NOMO-1 (cell line): Measurements from ENCODE around the gene NDEL1.
A peak's percentile ranks its signal among the peaks of the same experiment; 100 is the strongest.
"Not testable (repeated sequence)": the region's sequence is repeated elsewhere in the genome, so short reads cannot be mapped to it uniquely, and the experiment has no call there.

Experiments
- DNase-seq, 2 experiments: peaks; one replicate each; lab custom pipeline; 2025; ENCODE audit not compliant: unreplicated experiment in 2 of 2; lab: John Stamatoyannopoulos, UW

Gene NDEL1, protein sequence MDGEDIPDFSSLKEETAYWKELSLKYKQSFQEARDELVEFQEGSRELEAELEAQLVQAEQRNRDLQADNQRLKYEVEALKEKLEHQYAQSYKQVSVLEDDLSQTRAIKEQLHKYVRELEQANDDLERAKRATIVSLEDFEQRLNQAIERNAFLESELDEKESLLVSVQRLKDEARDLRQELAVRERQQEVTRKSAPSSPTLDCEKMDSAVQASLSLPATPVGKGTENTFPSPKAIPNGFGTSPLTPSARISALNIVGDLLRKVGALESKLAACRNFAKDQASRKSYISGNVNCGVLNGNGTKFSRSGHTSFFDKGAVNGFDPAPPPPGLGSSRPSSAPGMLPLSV

DNA sequence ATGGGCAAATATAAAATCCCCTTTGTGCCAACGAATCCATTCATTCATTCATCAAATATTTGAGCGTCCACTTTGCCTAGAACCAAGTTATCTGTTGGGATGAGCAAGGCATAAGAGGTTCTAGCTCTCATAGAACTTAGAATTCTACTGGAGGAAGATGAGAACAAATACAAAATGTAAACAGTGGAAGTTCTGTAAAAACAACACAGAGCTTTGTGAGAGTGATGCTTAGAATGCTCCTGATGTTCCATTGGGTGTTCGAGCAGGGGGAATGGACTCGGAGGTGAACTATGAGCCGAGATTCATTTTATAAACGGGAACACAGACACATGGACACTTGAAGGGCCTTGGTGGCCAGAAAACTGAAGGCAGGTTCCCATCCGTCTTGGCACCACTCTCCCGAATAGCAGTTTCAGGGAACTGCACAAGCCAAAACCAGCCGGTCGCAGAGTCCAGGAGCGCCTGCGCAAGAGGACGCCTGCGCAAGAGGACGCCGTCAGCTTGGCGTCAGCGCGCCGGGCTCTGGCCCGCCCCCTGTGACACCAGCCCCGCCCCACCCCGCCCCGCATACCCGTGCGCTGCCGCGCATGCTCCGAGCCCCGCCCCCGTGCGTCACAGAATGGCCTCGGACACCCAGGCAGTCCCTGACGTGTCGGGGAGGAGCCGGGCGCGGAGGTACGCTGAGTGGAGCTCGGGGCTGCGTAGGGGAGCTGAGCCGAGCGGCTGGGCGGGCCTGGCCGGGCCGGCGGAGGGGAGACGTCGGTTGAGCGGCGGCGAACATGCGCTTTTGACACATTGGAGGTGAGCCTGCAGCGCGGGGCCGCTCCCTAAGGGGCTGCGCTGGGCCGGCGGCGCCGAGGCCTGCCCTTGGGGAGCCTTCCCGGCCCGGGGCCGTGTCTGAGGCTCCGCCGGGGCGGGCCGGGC lies at the start of gene NDEL1:
NDEL1 (plus strand) TSS at position 640 of the 924 bp plus-strand sequence. CDS start 8,388 bp downstream, outside the sequence.
- peak; percentile 91 to 95 for DNase-seq

GRCh38 chr17:8386841-8387240 lies 48.8 kb upstream of the NDEL1 start:
- no peak for DNase-seq

GRCh38 chr17:8387914-8388651 lies 47.6 kb upstream of the NDEL1 start:
- no peak for DNase-seq

DNA sequence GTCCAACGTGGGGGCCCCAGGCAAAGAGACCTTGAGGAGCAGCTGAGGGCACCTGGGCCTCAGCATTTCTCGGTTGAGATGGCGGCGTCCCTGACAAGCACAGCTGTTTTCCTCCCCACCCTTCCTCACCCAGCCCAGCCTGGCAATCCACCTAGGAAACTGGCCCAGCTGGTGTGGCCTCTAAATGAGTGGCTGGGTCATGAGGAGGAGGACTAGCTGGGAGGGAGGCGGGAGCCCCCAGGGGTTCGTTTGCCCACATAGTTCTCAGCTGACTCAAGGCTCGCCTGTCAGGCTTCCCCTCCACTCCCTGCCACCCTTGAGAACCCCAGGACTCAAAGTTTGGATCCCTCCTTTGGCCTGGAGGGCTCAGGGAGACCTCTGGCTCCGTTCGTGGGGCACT lies 44.0 kb upstream of the NDEL1 start:
- no peak for DNase-seq

DNA sequence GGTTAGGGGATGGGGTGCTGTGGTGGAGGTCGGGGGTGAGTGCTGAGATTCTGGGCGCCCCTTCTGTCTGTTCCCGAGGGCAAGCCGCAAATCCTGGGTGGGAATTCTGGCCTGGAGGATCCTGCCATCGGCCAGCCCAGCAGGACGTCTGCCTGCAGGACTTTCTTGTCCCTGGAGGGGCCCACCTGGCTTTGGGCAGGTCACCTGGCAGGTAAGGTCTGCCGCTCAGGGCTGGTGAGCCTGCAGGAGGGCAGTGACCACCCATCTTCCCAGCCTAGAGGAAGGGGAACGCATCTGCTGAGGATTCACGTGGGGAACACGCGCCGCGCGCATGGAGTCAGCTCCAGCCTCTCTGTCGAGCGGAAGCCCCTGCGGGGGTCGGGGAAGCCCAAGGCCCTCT lies 43.4 kb upstream of the NDEL1 start:
- no peak for DNase-seq

DNA sequence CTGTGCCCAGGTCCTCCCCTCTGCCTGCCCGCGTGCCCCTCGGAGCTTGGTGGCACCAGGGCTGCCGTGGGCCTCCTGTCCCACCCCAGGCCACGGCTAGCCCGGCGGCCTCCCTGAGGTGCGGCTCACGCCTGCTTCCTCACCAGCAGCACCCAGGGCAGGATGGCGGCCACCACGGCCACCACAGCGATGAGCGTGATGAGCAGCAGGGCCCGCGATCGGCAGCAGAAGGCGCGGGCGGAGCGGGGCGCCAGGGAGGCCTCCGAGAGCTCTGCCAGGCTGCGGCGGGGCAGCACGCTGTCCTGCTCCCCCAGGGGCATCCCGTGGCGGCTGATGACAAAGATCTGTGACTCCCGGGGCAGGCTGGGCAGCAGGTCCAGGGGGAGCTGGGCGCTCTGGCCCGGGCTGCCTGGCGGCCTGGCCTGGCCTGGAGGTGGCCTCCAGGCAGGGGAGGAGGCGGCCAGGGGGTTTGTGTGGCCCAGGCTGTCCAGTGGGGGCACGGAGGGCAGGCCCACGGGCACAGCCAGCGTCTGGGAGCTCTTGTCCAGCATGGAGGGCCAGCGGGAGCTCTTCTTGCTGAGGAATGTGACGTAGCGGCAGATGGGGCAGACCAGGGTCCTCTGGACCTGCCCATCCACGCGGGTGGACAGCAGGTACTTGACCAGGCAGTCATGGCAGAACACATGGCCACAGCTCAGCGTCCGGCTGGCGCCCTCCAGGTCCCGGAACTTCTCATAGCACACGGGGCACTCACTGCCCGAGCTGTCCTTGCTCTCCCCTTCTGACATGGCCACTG lies 42.8 kb upstream of the NDEL1 start:
- DNase-seq = no peak

GRCh38 chr17:8393470-8394231 lies 42.0 kb upstream of the NDEL1 start:
- no peak for DNase-seq

DNA sequence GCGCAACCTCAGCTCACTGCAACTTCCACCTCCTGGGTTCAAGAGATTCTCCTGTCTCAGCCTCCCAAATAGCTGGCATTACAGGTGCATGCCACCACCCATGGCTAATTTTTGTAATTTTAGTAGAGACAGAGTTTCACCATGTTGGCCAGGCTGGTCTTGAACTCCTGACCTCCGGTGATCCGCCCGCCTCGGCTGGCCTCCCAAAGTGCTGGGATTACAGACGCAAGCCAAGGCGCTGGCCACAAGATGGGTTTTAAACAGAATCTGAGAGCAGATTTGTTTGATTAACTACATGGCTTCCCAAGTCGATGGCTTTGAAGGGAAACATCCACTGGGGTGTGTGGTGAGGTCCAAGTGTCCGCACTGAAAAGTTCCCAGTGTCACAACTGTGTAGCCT lies 41.2 kb upstream of the NDEL1 start:
- not testable (repeated sequence) for DNase-seq

DNA sequence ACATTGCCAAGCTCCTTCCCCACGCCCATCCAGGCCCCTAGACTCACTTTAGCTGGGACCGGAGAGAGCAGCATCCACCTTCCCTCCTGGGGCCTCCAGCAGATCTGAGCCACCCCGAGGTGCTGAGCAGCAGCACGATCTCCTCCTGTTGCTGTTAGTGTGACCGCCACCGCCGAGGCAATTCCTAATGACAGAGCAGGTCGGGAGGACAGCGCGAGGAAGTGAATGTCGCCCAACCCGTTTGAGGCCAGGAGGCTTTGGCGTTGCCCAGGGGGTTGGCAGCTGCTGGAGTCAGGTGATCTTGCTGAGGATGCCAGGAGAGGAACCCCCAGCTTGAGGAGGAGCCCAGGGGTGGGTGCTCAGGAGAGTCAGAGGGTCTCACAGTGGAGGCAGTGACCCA lies 38.0 kb upstream of the NDEL1 start, which contains the start of gene RNF222:
RNF222 (minus strand) TSS at position 192 of the 400 bp plus-strand sequence. CDS start 4,366 bp downstream, outside the sequence.
- DNase-seq = no peak

DNA sequence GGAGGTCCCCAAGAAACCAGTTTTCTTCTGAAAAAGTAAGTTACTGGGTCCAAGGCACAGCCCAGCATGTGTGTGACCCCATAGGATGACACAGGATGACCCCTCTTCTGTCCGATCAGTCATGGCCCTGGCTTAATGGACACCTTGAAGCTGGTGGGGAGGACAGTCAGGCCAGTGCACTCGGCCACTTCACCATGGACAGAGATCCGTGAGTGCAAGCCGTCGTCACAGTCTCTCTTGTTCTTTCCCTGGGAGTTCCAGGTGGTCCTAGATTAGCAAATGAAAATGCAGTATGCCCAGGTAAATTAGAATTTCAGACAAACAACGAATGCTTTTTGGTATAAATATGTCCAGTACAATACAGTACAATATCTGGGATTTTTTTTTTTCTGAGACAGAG lies 36.7 kb upstream of the NDEL1 start:
- DNase-seq = no peak

DNA sequence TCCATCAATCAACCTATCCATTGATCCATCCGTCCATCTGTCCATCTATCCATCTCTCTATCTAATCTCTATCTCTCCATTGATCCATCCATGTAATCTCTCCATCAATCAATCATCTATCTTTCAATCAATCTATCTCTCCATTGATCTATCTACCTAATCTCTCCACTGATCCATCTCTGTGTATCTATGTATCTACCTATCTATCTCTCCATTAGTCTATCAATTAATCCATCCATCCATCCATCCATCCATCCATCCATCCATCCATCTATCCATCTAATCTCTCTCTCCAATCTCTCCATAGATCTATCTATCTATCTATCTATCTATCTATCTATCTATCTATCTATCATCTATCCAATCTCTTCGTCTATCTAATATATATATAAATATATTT lies 34.6 kb upstream of the NDEL1 start:
- DNase-seq = no peak

- no peak for DNase-seq
Measured at GRCh38 chr17:8402921-8403536, 32.7 kb upstream of the NDEL1 start.

- DNase-seq = no peak
Measured at GRCh38 chr17:8405499-8406016, 30.1 kb upstream of the NDEL1 start.

- DNase-seq = no peak
Measured at GRCh38 chr17:8406174-8406573, 29.5 kb upstream of the NDEL1 start.

DNA sequence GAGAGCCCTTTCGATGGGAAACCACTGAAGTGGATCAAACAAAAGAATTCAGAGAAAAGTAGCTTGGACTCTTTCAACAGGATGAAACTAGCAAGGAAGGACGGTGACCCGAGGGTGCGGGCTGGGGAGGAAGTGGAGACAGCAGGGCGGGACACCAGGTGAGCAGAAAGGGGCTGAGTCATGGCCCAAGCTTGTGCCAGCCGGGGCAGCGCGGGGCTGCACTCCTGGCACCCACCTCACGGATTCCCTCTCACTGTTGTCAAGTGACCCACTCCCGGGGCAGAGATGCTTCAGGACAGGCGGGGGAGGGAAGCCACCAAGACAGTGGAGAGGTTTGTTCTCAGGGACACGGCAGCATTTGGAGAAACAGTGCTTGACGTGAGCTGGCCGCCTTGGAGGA lies 27.3 kb upstream of the NDEL1 start:
- no peak for DNase-seq

DNA sequence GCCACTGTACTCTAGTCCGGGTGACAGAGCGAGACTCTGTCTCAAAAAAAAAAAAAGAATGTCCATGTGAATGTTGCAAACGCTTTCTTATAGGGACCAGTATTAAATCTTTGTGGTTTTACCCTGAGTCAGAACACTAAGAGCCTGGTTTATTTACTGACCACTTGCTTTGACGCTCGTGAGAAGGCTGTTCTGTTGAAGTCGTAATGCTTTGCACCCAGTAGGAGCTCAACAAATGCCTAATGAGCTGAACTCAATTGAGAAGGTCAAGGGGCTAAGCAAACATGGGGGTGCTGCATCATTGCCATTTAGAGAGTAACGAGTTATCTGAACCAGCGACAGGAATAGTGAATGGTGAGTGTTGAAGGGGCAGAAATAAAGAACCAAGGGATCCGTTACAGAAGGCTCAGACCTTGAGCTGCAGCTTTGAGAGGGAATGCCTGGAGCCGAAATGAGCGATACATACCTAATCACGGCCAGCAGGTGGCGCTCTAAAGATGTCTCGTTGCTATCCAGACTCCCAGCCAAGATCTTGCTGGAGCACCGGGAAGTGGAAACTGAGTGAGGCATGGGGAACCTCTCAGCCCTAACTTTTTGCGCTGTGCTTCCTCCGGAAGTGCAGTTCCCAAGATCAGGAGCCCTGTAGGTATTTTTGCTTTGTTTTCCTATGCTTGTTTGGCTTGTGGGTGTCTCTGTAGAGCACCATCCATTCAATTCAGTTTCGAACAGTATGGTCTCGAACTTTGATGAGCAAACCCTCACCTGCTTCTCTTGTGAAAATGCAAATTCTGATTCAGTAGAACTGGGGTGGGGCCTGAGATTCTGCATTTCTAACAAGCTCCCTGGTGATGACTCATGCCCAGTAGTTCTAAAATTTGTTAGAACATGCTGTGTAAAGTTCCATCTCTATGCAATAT lies 25.5 kb upstream of the NDEL1 start:
- DNase-seq = peak; percentile 60 to 81

DNA sequence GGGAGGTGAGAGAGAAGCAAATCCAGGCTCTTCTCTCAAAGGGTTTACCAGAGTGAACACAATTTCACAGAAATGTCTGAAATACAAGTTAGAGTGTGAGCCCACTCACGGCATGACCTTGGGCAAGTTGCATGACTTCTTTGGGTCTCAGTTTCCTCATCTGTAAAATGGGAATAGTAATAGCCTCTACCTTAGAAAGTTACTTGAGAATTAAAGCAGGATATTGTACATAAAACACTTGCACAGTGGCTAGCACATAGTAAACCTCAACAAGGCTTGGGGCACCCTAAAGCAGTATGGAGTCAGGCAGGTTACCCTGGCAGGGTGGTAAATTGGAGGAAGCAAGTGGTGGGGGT lies 24.8 kb upstream of the NDEL1 start:
- no peak for DNase-seq

- peak in 1 of 2 experiments; percentile 10 for DNase-seq
Measured at GRCh38 chr17:8412089-8412488, 23.6 kb upstream of the NDEL1 start.
